H1 (cell line): Measurements from ENCODE around the gene EEF1G. TPM values are rescaled to one million over a fixed set of nuclear protein-coding genes. Genes with fewer than 3 reads are reported as not detected.

Experiments used
- CTCF ChIA-PET: fragments of 300-600 bp; sonication (Branson Sonifier 250); formaldehyde crosslinking; loops from one replicate; lab custom pipeline; 2021; ENCODE audit not compliant: partially characterized antibody; lab: Charles Lee
- POLR2A ChIA-PET: fragments of 300-600 bp; sonication (Branson Sonifier 250); formaldehyde crosslinking; loops from one replicate; lab custom pipeline; 2021; ENCODE audit warnings: inconsistent platforms; ENCODE audit not compliant: partially characterized antibody; lab: Charles Lee
- DNase-seq, 2 experiments: peaks; one replicate each; pipeline versions ENCODE4 v3.0.0 to v3.0.0-alpha.2; 2010 to 2022; ENCODE audit warnings: low spot score in 2 of 2, low read depth in 1 of 2, mixed read lengths in 1 of 2
- FAIRE-seq: peaks from 2 replicates; lab custom pipeline; 2011; peaks lifted over from hg19 to GRCh38; lab: Jason Lieb, UNC
- H2AFZ ChIP-seq: 2 replicates; pipeline ENCODE4 v1.8.1; 2012; ENCODE audit warnings: low read length, inconsistent platforms
- H2AK5ac ChIP-seq: 2 replicates; pipeline ENCODE4 v1.6.1; 2013; ENCODE audit warnings: low read depth, low read length
- H2BK120ac ChIP-seq: replicated peaks from 2 replicates; pipeline ENCODE3; 2013; ENCODE audit warnings: low read depth, low read length, inconsistent platforms
- H2BK12ac ChIP-seq: 2 replicates; pipeline ENCODE4 v1.6.1; 2013; ENCODE audit warnings: low read depth, low read length
- H2BK15ac ChIP-seq: 2 replicates; pipeline ENCODE4 v1.6.1; 2013; ENCODE audit warnings: low read length
- H2BK20ac ChIP-seq: 2 replicates; pipeline ENCODE4 v1.6.1; 2013; ENCODE audit warnings: low read length
- H2BK5ac ChIP-seq: 2 replicates; pipeline ENCODE4 v1.6.1; 2013; ENCODE audit warnings: low read depth, low read length
- H3K14ac ChIP-seq: 2 replicates; pipeline ENCODE4 v1.6.1; 2013; ENCODE audit warnings: inconsistent platforms; ENCODE audit not compliant: insufficient read length
- H3K18ac ChIP-seq: 2 replicates; pipeline ENCODE4 v1.6.1; 2013; ENCODE audit warnings: low read length; ENCODE audit errors: extremely low read depth
- H3K23ac ChIP-seq: 2 replicates; pipeline ENCODE4 v1.6.1; 2013; ENCODE audit warnings: inconsistent platforms; ENCODE audit not compliant: insufficient read length
- H3K23me2 ChIP-seq: 2 replicates; pipeline ENCODE4 v1.6.1; 2013; ENCODE audit warnings: low read depth, low read length
- H3K27ac ChIP-seq: 2 replicates; pipeline ENCODE4 v1.6.1; 2011; ENCODE audit warnings: low read depth, low read length, inconsistent platforms
- H3K27me3 ChIP-seq, 4 experiments: replicated peaks in 1 of 4; 1 replicate in 1 of 4; 2 replicates in 3 of 4; pipeline versions ENCODE4 v1.6.1 to v1.8.1; 2011 to 2013; ENCODE audit warnings: low read length in 3 of 4, mild to moderate bottlenecking in 3 of 4, inconsistent platforms in 2 of 4, mixed read lengths in 2 of 4, moderate library complexity in 1 of 4; ENCODE audit not compliant: control insufficient read depth in 3 of 4, insufficient read depth in 3 of 4; ENCODE audit errors: extremely low read depth in 1 of 4
- H3K36me3 ChIP-seq, 4 experiments: 2 replicates each; pipeline versions ENCODE4 v1.6.1 to v1.8.1; 2011 to 2013; ENCODE audit warnings: mild to moderate bottlenecking in 4 of 4, low read length in 3 of 4, moderate library complexity in 2 of 4, control low read depth in 1 of 4, inconsistent platforms in 1 of 4; ENCODE audit not compliant: insufficient read depth in 4 of 4, control insufficient read depth in 2 of 4
- H3K4ac ChIP-seq: replicated peaks from 2 replicates; pipeline ENCODE3; 2013; ENCODE audit warnings: low read length, low read depth, mixed read lengths, inconsistent platforms; ENCODE audit not compliant: insufficient read length
- H3K4me1 ChIP-seq, 4 experiments: replicated peaks in 1 of 4; 1 replicate in 1 of 4; 2 replicates in 3 of 4; pipeline versions ENCODE4 v1.6.1 to v1.8.1; 2011 to 2013; ENCODE audit warnings: low read length in 3 of 4, inconsistent platforms in 2 of 4, mixed read lengths in 1 of 4; ENCODE audit not compliant: insufficient read depth in 4 of 4, control insufficient read depth in 3 of 4
- H3K4me2 ChIP-seq, 2 experiments: 2 replicates each; pipeline versions ENCODE4 v1.6.1 to v1.8.1; 2011 to 2013; ENCODE audit warnings: low read depth in 2 of 2, low read length in 2 of 2, control low read depth in 1 of 2, inconsistent platforms in 1 of 2, mild to moderate bottlenecking in 1 of 2; ENCODE audit not compliant: insufficient read depth in 1 of 2
- H3K4me3 ChIP-seq, 4 experiments: fragments of 200-600, 300-600 bp in 1 of 4; sonication (generic), shearing (Covaris generic), sonication (Bioruptor Twin) in 1 of 4; 2 replicates each; pipeline versions ENCODE4 v1.5.1 to v1.8.1; 2011 to 2016; ENCODE audit warnings: low read length in 4 of 4, low read depth in 3 of 4, control low read depth in 2 of 4, inconsistent platforms in 2 of 4, mild to moderate bottlenecking in 2 of 4, mixed read lengths in 1 of 4, moderate library complexity in 1 of 4; ENCODE audit not compliant: insufficient read depth in 2 of 4; ENCODE audit errors: extremely low read depth in 1 of 4
- H3K56ac ChIP-seq: replicated peaks from 2 replicates; pipeline ENCODE3; 2013; ENCODE audit warnings: low read depth, mild to moderate bottlenecking, mixed read lengths, low read length, inconsistent platforms; ENCODE audit not compliant: insufficient read length
- H3K79me1 ChIP-seq: 2 replicates; pipeline ENCODE4 v1.6.1; 2013; ENCODE audit warnings: low read depth, low read length, control low read depth
- H3K79me2 ChIP-seq, 2 experiments: 2 replicates each; pipeline versions ENCODE4 v1.6.1 to v1.8.1; 2012 to 2013; ENCODE audit warnings: low read length in 2 of 2, mild to moderate bottlenecking in 2 of 2, inconsistent platforms in 1 of 2; ENCODE audit not compliant: insufficient read depth in 2 of 2, control insufficient read depth in 1 of 2
- H3K9ac ChIP-seq, 4 experiments: replicated peaks in 1 of 4; 1 replicate in 1 of 4; 2 replicates in 3 of 4; pipeline versions ENCODE4 v1.6.1 to v1.8.1; 2011 to 2013; ENCODE audit warnings: low read depth in 3 of 4, low read length in 3 of 4, control low read depth in 2 of 4, mild to moderate bottlenecking in 2 of 4, moderate library complexity in 2 of 4, inconsistent platforms in 1 of 4; ENCODE audit errors: extremely low read depth in 1 of 4
- H3K9me3 ChIP-seq, 2 experiments: 2 replicates each; pipeline versions ENCODE4 v1.6.1 to v1.8.1; 2012 to 2013; ENCODE audit warnings: mild to moderate bottlenecking in 2 of 2, moderate library complexity in 2 of 2, control low read depth in 1 of 2, inconsistent platforms in 1 of 2, low read depth in 1 of 2, low read length in 1 of 2, mixed read lengths in 1 of 2; ENCODE audit not compliant: insufficient read depth in 2 of 2
- H4K20me1 ChIP-seq, 2 experiments: replicated peaks in 1 of 2; 2 replicates each; pipeline versions ENCODE3 to v1.8.1; 2011 to 2013; ENCODE audit warnings: inconsistent platforms in 2 of 2, low read length in 2 of 2, mild to moderate bottlenecking in 1 of 2; ENCODE audit not compliant: insufficient read depth in 2 of 2, control insufficient read depth in 1 of 2
- H4K5ac ChIP-seq: 2 replicates; pipeline ENCODE4 v1.6.1; 2013; ENCODE audit warnings: low read length, low read depth, mixed read lengths, inconsistent platforms; ENCODE audit not compliant: insufficient read length
- H4K8ac ChIP-seq: 2 replicates; pipeline ENCODE4 v1.8.0; 2013; ENCODE audit warnings: mild to moderate bottlenecking, moderate library complexity, low read length, inconsistent platforms; ENCODE audit not compliant: insufficient read depth; ENCODE audit errors: extremely low read depth
- H4K91ac ChIP-seq: replicated peaks from 2 replicates; pipeline ENCODE3; 2013; ENCODE audit warnings: low read length, mixed read lengths, inconsistent platforms; ENCODE audit not compliant: insufficient read length
- CTBP2 ChIP-seq: IDR thresholded peaks from 2 replicates; pipeline ENCODE4 v1.7.0; 2011; ENCODE audit warnings: borderline replicate concordance, mild to moderate bottlenecking, moderate library complexity, mixed read lengths, low read length; ENCODE audit not compliant: insufficient read depth, insufficient read length
- KDM4A ChIP-seq: IDR thresholded peaks from one replicate; pipeline ENCODE4 v1.7.1; 2012; ENCODE audit warnings: low read depth, mild to moderate bottlenecking, moderate library complexity, low read length, inconsistent platforms; ENCODE audit not compliant: severe bottlenecking
- POU5F1 ChIP-seq: IDR thresholded peaks from 2 replicates; pipeline ENCODE4 v1.6.1; 2011; ENCODE audit warnings: low read depth, mild to moderate bottlenecking, low read length, moderate library complexity
- RNF2 ChIP-seq: fragments of 200-900, 300-1000 bp; sonication (generic); IDR thresholded peaks from 2 replicates; pipeline ENCODE4 v1.7.1; 2016; ENCODE audit warnings: borderline replicate concordance, low read depth, mild to moderate bottlenecking, antibody characterized with exemption, low read length; ENCODE audit not compliant: poor library complexity, severe bottlenecking; ENCODE audit errors: missing control alignments
- SP4 ChIP-seq: IDR thresholded peaks from 2 replicates; pipeline ENCODE4 v1.6.1; 2012; ENCODE audit warnings: low read length, inconsistent platforms
- WGBS, 2 experiments: shearing (Covaris generic) in 1 of 2; methylation state at CpG; one replicate each; pipeline versions ENCODE4 v1.1.6 to v1.1.7; 2013 to 2015; ENCODE audit warnings: low lambda C conversion rate in 2 of 2, mixed read lengths in 2 of 2, inconsistent platforms in 1 of 2, low coverage in 1 of 2, missing lambda C conversion rate in 1 of 2; ENCODE audit not compliant: insufficient replicate concordance in 2 of 2, insufficient coverage in 1 of 2, insufficient read length in 1 of 2; ENCODE audit errors: extremely low coverage in 1 of 2, missing lambda C conversion rate in 1 of 2; 5-methylcytosine and 5-hydroxymethylcytosine counted together
- polyA plus RNA-seq, 7 experiments: library from polyadenylated mRNA; depleted of rRNA in 3 of 7; stranded (reverse) in 5 of 7; unstranded in 2 of 7; fragments of >200 nt in 5 of 7; fragments of 200-250 nt in 2 of 7; gene quantifications; 1 replicate in 5 of 7; 2 replicates in 1 of 7; 4 replicates in 1 of 7; pipeline versions ENCODE4 v1.2.1 to v1.2.3, GENCODE V29; 2011 to 2013; ENCODE audit warnings: missing spikeins in 2 of 7, mixed read lengths in 2 of 7
- total RNA-seq: library from RNA; stranded (reverse); fragmentation: NEBNext Ultra II Directional; extraction: Animal tissue kit (Norgen Biotek cat#: 25700); gene quantifications from 2 replicates; pipeline ENCODE4 v1.2.1, GENCODE V29; 2021
- TF ChIP-seq, protein P1 (sequence below): IDR thresholded peaks from 2 replicates; pipeline ENCODE4 v1.6.1; 2012; ENCODE audit warnings: inconsistent platforms
- TF ChIP-seq, protein P2 (sequence below): IDR thresholded peaks from 2 replicates; pipeline ENCODE4 v1.6.1; 2012; ENCODE audit warnings: low read length, inconsistent platforms

EEF1G gene
- total and polyA plus RNA-seq, 2 of the 8 experiments (the other 6 are each of a cell fraction or from before 2014, with no cell fraction given) = 1,627 to 1,996 TPM

DNA sequence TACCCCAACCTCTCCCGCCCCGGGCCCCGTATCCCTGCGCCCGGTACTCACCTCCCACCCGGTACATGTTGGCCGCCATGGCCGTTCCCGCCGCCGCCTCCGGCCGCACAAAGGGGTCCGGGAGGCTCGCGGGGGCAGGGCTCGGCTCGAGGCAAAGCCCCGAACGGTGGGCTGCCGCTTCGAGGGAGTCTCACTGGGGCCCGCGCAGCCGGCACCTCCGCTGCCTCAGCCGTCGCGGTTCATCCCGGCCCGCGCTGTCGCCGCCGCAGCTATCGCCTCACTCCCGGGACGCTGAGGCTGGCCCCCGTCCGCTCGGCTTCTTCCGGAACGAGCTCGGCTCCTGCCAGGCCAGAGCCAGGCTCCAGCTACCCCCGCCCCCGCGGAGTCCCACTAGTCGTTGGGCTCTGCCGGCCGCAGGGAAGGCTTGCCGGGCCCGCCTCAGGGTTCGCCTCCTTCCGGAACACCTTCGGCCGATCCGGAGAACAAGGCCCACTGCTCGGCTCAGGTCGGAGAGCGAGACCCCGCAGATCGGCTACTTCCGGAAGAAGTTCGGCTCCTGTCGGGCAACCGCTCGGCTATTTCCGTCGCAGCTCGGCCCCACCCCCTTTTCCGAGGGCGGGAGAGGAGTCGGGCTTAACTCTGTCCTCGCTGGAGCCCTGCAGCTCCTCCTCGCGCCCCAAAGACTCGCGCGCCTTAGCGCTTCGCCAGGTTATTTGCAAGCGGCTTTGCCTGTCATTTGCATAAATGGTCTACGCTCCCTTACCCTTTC is 27.9 kb upstream of the EEF1G start, which contains the start of gene MTA2:
MTA2 (minus strand) TSS at position 494 of the 769 bp plus-strand sequence; CDS start at position 79, 415 bp downstream.
- Histone ChIP-seq H3K36me3 (peaks cover 17 to 20% (median 18%) of the 10 kb centered on the region in 4 experiments), H3K9me3 (no peaks in the 10 kb centered on the region), H2BK5ac (peak within 1 kb of the TSS; percentile 75; the same call in 1 of the 2 replicates), H4K5ac (peak within 1 kb of the TSS; percentile 47), H2BK15ac (peak within 1 kb of the TSS; percentile 88; the same call in 1 of the 2 replicates), H3K9ac (peak within 1 kb of the TSS; percentile 83 to 99 (median 87)), H2BK20ac (no peak within 1 kb of the TSS), H3K79me2 (peaks cover 0 to 28% of the 10 kb centered on the region in 2 experiments; a peak in 2 of 4 replicates), H4K8ac (peak within 1 kb of the TSS; percentile 95), H3K4me1 (peaks cover 7 to 32% (median 17%) of the 10 kb centered on the region in 4 experiments), H3K56ac (peak within 1 kb of the TSS; percentile 78), H3K23ac (no peak within 1 kb of the TSS), H3K4ac (peak within 1 kb of the TSS; percentile 14), H3K27me3 (peaks cover 0 to 13% (median 11%) of the 10 kb centered on the region in 4 experiments; a peak in 6 of 7 replicates), H4K91ac (peak within 1 kb of the TSS; percentile 38), H3K4me2 (peak within 1 kb of the TSS; percentile 72 to 95), H2AFZ (peak within 1 kb of the TSS; percentile 27; the same call in 1 of the 2 replicates), H3K23me2 (peaks cover 17% of the 10 kb centered on the region; the same call in 1 of the 2 replicates), H4K20me1 (peaks cover 3 to 7% of the 10 kb centered on the region in 2 experiments), H3K14ac (no peak within 1 kb of the TSS), H3K27ac (peak within 1 kb of the TSS; percentile 79), H2AK5ac (peak within 1 kb of the TSS; percentile 29; the same call in 1 of the 2 replicates), H3K4me3 (peak within 1 kb of the TSS; percentile 74 to 86 (median 84)), H3K18ac (peak within 1 kb of the TSS; percentile 84), H2BK120ac (no peak within 1 kb of the TSS), H3K79me1 (no peaks in the 10 kb centered on the region; the same call in 1 of the 2 replicates), H2BK12ac (peak within 1 kb of the TSS; percentile 27; the same call in 1 of the 2 replicates)
- ChIA-PET POLR2A (interaction anchor here (0.6 to 12.3 kb wide), 33 partner anchors 9 to 280 kb away, joined by 3 to 235 read pairs (median 3); partner anchors contain the start of genes B3GAT3, C11orf98, CSKMT and EEF1G), CTCF (interaction anchor here (0.9 to 2.2 kb wide), 5 partner anchors 9 to 170 kb away, joined by 3 to 24 read pairs (median 4); partner anchors contain the start of genes EEF1G, EML3, ROM1 and TUT1)
- FAIRE-seq (peak; percentile 81), DNase-seq (peak; percentile 98 to 100)
- 1% methylated on average over 63 of the region's 83 CpGs; no CpG with 5 or more reads in 1 of the 2 experiments for WGBS, 2 experiments
- TF ChIP-seq, protein P1, sequence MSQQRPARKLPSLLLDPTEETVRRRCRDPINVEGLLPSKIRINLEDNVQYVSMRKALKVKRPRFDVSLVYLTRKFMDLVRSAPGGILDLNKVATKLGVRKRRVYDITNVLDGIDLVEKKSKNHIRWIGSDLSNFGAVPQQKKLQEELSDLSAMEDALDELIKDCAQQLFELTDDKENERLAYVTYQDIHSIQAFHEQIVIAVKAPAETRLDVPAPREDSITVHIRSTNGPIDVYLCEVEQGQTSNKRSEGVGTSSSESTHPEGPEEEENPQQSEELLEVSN = no peak
- TF ChIP-seq CTBP2 (no peak), POU5F1 (no peak), SP4 (no peak), RNF2 (no peak), KDM4A (peak; percentile 41)
- TF ChIP-seq, protein P2, sequence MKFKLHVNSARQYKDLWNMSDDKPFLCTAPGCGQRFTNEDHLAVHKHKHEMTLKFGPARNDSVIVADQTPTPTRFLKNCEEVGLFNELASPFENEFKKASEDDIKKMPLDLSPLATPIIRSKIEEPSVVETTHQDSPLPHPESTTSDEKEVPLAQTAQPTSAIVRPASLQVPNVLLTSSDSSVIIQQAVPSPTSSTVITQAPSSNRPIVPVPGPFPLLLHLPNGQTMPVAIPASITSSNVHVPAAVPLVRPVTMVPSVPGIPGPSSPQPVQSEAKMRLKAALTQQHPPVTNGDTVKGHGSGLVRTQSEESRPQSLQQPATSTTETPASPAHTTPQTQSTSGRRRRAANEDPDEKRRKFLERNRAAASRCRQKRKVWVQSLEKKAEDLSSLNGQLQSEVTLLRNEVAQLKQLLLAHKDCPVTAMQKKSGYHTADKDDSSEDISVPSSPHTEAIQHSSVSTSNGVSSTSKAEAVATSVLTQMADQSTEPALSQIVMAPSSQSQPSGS = no peak
